ENCODE results near the gene HLCS.

The HLCS gene

DNA sequence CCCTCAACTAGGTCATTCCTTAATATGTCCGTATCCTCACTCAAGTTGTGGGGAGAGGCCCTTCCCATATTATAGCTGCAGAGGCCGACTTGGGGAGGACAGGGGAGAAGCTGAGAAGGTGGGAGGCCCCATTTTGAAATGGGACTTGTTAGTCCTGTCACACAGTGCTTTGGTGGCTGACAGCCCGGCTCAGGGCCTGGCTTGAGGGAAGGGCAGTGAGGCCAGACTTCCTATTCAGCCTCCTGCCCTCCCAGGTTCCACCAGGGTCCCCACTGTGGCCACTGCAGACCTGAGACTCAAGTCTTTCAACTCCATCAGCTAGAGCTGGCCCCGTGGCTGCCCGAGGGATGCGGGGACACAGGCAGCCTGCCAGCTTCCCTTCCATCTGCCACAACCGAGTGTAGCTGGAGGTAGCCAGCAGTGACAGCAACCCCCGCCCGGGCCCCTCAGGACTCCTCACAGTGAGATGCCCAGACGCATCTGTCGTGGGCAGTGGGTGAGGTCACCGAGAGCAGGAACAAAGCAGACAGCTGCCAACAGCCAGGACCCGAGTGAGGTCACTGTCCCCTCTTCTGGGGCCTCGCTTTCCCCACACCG, 230.6 kb downstream of the HLCS start:
- no peak for DNase-seq

DNA sequence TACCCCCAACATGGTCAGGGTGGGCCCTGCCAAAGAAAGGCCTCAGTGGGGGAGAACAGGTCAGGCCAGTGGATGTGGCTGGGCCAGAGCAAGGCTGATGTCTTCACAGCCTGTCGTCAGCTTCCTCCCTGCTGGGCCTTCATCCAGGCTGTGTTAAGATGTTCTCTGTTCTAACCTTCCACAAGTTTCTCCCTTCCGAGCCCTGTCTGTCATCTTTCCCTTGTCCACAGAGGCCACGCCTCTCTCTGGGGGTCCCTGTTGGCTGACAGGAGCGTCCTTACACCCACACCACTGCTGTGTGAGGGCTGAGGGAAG, 231.3 kb downstream of the HLCS start:
- DNase-seq = no peak

DNA sequence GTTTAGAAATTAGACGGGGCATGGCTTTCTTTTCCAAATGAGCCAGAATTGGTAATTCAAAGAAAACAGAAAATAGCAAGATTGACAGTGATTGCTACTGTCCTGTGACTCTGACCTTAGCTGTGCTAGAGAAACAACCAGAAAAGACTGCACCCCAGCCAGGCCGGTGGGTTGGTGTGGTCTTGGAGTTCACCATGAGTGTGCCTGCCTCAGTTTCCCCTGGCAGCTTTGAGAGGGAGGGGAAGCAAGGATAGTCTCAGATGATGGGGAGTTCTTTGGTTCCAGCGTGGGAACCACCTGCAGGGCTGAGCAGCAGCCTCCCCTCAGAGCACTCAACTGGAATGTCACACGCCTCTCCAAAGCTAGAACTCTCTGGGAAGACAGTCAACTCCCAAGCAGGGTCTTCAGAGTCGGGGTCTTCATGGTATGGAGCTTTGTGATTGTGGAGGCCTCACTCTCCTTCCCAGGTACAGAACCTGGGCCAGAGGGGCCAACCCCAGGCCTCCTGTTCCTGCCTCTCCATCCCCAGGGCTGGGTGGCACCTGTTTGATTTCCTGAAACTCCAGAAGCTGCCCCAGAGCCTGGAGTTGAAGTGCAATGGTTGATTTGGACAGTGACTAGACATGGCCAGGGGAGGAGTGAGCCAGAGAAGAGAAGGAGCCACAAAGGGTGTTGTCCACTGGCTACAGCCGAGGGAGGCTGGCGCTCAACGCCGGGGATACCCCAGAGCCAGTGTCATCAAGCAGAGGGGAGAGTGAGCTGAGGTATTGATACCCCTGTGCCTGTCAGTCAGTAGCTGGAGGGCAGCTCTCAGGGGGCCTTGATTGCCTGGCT, 231.9 kb downstream of the HLCS start:
- no peak for DNase-seq

DNA sequence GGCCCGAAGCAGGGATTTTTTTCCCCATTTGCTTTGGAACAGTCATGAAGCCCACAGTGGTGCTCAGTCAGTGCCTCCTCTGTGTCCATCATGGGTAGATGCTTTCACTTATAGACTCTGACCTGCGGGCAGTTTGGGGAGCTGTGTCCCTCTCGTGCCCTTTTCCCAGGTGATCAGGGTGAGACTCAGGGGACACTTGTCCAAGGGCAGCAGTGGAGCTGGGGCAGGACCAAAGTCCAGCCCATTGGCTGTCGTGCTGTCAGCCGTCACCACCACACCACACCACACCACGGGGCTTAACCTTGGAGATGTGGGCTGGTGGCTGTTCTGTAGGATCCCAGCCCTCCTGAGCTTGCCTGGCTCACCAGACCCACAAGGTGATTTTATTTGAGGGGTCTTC, 232.6 kb downstream of the HLCS start:
- DNase-seq = no peak

DNA sequence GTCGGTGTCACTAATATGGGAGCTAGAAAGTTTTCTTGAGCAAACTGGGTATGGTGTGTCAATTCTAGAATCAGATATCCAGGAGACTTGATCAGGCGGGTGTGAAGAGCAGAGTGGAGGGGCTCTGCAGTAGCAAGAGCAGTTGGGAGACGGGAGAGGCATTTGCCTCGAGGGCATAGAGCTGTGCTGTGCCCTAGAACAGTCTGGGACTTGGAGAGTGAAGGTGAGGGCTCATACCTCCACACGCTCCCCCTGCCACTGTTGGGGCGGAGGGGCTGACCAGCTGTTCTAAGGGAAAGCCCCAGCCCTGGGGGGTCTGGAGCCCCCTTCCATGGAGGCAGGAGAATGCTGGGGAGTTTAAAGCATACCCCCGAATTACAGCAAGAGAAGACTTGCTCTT, 233.7 kb downstream of the HLCS start:
- no peak for DNase-seq

GRCh38 chr21:36732217-36732616, 234.3 kb downstream of the HLCS start:
- no peak for DNase-seq

DNA sequence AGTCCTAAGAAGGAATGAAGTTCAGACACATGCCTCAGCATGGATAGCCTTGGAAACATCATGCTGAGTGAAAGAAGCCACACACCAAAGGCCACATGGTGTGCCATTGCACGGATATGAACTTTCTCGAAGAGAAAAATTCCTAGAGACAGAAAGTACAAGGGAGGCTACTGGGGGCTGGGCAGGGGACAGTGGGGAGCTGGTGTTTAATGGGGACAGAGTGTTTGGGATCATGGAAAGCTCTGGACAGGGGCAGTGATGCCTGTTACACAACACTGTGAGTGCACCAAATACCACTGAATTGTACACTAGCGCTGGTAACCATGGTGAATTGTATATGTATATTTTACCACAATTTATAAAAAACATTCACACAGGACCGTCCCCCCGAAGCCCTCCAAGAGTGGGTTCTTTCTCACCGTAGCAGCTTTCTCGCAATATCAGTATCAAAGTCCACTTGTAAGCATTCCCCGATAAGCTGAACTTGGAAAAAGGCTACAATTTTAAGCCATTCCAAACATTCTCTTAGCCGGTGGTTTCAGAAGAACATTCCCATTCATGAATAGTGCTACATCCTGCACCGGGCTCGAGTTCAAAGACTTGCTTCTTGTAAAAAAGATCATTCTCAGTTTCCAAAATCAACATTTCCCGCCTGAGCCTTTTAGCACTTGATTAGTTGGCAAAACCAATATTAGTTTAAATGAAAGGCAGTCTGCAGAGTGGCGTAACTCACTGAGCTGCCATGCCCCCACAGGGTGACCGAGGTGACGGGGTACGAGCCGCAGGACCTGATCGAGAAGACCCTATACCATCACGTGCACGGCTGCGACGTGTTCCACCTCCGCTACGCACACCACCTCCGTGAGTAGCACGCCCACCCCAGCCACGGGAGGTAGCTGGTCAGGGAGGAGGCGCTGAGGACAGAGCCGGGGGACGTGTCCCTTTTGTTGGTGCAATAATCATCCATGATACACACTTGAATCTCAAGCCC, 235.9 kb downstream of the HLCS start:
- no peak for DNase-seq

DNA sequence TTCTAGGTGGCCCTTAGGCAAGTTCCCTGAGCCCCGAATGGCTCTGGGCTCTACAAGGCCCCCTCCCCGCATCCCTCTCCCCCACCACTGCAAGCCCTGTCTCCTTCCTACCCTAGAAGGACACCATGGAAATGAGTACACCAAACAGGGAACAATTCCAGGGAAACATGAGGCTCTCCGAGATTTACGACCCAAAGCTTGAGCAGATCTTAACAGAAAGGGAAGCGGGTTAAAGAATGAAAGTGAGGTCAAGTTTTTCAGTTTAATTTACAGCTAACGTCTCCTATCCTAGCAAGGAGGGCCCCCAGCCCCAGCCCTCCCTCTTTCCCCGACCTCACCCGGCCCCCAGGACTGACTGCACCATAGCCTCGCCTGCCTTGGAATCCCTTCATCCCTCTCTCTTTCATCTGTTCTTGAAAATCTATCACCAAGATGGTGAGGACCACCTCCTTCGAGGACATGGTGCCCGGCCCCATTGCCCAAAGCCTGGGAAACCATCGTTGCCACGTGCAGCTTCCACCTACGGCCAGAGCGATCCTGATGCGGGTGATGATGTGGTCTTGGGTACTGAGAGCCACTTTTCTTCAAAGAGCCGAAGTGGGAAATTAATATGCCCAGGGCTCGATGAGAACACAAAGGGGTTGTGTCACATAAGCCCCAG, 237.0 kb downstream of the HLCS start:
- no peak for DNase-seq

GRCh38 chr21:36728371-36729111, 237.9 kb downstream of the HLCS start:
- no peak for DNase-seq

DNA sequence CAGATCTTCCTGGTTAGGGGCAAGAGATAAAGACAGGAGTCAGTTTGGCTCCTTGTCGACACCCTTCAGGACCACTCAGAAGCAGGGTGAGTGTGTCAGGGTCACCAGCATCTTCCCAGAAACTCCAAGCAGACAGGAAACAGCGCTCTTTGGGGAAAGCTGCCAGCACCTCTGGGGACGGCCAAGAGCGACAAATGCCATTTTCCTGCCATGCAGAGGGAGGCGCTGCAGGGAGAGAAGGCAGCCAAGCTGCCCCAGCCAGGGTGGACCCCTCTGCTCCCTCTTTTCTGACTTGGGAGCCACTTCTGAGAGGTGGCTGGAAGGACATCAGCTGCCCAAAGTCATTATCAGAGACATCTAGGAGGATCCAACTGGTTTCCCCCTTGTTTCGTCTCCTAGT, 238.6 kb downstream of the HLCS start:
- DNase-seq = no peak

GRCh38 chr21:36725793-36726386, 240.6 kb downstream of the HLCS start:
- no peak for DNase-seq

GRCh38 chr21:36724660-36725059, 241.8 kb downstream of the HLCS start:
- DNase-seq = no peak

DNA sequence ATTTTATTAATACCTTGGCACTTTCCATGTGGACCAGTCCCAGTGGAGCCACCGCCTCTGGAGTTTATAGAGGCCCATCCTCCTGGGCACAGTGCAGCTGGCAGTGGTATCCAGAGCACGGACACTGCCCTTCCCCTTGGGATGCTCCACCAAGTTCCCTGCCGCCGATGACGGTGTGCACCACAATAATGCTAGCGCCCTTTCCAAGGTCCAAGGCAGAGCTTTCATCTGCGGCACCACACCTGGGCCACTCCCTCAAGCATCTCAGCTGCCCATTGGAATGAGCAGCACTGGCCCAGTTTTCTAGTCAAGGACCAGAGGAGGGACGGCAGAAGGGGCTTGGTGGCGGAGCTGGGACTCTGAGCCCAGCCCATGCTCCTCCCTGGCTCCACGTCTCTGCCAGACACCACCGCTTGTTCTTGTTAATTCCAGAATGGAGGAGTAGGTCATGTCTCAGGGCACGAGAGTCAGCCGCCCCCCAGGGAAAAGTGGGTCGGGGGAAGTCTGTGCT, 243.0 kb downstream of the HLCS start:
- DNase-seq = no peak

DNA sequence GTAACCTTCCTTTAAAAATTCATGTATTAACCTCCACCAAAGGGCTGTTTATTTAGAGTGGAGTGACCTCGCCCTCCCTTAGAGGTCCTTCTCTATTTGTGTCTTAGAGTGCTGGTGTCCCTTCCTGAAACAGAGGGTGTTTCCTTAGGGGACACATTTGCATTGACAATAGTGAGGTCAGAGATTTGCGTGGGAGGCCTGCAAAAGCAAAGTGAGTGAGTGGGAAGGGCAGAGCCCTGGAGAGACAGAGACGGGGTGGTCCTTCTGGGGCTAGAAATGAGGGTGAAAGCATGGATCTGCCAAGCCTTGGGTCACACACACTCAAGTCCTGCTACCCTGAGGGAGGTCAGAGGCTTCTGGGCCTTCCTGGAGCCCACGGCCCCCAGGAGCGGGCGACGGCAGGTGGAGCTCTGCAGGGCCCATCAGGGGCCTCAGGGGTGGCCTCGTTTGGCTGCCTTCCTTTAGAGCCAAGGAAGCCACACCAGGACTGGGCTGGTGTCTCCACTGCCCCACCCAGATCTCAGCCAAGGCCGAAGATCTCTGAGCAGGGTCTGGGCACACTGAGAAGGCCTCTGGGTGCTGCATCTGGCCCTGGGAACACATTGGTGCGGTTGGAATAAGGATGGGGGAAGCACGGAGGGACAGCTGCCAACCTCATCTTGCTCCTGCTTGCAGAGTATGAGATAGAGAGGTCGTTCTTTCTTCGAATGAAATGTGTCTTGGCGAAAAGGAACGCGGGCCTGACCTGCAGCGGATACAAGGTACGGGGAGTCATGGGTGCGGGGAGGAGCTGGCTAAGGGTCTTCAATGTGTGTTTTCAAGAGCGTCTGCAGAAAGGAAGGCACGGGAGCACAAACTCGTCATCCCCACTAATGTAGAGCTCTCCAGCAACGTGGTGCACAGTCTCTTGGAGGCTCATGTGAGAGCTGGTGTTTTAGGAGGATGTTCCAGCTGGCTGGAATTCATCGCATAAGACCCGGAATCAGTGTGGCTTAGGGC, 243.8 kb downstream of the HLCS start:
- no peak for DNase-seq

- DNase-seq = no peak
Observed at GRCh38 chr21:36721817-36722216, 244.7 kb downstream of the HLCS start.

- DNase-seq = no peak
Observed at GRCh38 chr21:36719614-36720013, 246.9 kb downstream of the HLCS start.

- DNase-seq = no peak
Observed at GRCh38 chr21:36718951-36719501, 247.4 kb downstream of the HLCS start.

DNA sequence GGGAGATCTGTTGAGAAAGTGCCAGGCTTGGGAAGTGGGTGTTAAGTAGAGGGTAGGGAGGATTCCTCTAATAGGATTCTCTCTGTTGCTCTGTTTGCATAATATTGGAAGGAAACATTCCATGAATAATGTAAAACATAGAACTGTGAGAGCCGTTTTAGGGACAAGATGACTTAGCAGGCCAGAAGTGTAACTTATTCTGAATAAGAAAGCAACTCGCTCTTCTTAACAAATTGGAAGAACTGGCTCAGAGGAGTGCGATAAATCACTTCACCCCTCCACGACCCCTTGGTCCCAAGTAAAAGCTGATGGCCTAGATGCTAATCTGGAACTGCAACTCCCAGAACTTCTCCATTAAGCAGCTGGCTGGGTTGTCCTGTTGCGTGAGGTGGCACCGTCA, 248.5 kb downstream of the HLCS start:
- no peak for DNase-seq

GRCh38 chr21:36716836-36717235, 249.6 kb downstream of the HLCS start:
- DNase-seq = no peak

DNA sequence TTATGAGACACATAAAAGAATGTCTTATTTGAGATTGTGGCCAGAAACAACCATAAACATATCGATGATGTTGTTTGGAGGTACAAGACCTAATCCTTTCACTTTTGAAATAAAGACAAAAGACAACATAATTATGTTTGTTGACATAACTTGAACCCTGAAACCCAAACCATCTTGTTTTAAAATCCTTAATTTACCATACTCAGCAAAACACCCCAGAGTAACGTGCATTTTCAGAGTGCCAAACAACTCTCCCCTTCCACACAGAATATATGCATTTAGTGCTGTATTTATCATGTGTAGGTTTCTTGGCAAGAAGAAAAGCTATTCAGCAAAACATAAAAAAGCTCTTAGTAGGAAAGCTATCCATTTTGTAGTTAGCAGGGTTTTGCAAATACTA, 250.1 kb downstream of the HLCS start:
- no peak for DNase-seq

Data from NCI-H2081 (cell line).